CD4-positive, alpha-beta T cell (primary cell): Measurements from ENCODE around the gene U2AF2. TPM values are rescaled to one million over a fixed set of nuclear protein-coding genes. Genes with fewer than 3 reads are reported as not detected.

Source experiments
- ATAC-seq: fragments of 200-7000 bp; cut with Tn5 transposase; one replicate; pipeline ENCODE4 v1.10.0; 2022; ENCODE audit warnings: mild to moderate bottlenecking; ENCODE audit not compliant: poor library complexity
- CTCF ChIA-PET: fragments of 350-600 bp; sonication (Branson Sonifier 250); formaldehyde crosslinking; loops from one replicate; lab custom pipeline; 2021; ENCODE audit warnings: antibody characterized with exemption, inconsistent platforms; lab: Charles Lee
- POLR2A ChIA-PET: fragments of 350-600 bp; sonication (Branson Sonifier 250); formaldehyde crosslinking; loops from one replicate; lab custom pipeline; 2021; ENCODE audit warnings: antibody characterized with exemption, inconsistent platforms; lab: Charles Lee
- DNase-seq, 14 experiments: peaks; one replicate each; pipeline ENCODE4 v3.0.0-alpha.2; 2013 to 2020; ENCODE audit warnings: mixed read lengths in 2 of 14
- H3K27ac ChIP-seq, 2 donors: one replicate each; pipeline versions ENCODE4 v1.5.1 to v1.7.0; 2013; ENCODE audit warnings: low read length in 2 of 2, low read depth in 1 of 2, mild to moderate bottlenecking in 1 of 2
- H3K27me3 ChIP-seq, 2 experiments: 1 replicate in 1 of 2; 2 replicates in 1 of 2; pipeline versions ENCODE4 v1.6.1 to v1.7.0; 2013; ENCODE audit warnings: low read length in 2 of 2, control low read depth in 1 of 2, mild to moderate bottlenecking in 1 of 2, moderate library complexity in 1 of 2; ENCODE audit not compliant: insufficient read depth in 2 of 2, control insufficient read depth in 1 of 2
- H3K36me3 ChIP-seq: one replicate; pipeline ENCODE4 v1.6.1; 2013; ENCODE audit warnings: low read length, control low read depth; ENCODE audit not compliant: insufficient read depth
- H3K4me1 ChIP-seq: one replicate; pipeline ENCODE4 v1.6.1; 2013; ENCODE audit warnings: low read length, control low read depth; ENCODE audit not compliant: insufficient read depth
- H3K4me3 ChIP-seq: one replicate; pipeline ENCODE4 v1.5.1; 2013; ENCODE audit warnings: mild to moderate bottlenecking, low read length, moderate library complexity
- H3K9me3 ChIP-seq, 2 experiments: 1 replicate in 1 of 2; 2 replicates in 1 of 2; pipeline versions ENCODE4 v1.6.1 to v1.7.0; 2013; ENCODE audit warnings: low read length in 2 of 2, mild to moderate bottlenecking in 2 of 2, control low read depth in 1 of 2, moderate library complexity in 1 of 2; ENCODE audit not compliant: control insufficient read depth in 1 of 2, insufficient read depth in 1 of 2
- H3K27ac Mint-ChIP-seq: one replicate; pipeline ENCODE4 v1.8.0; 2020; ENCODE audit warnings: mixed read lengths
- H3K27me3 Mint-ChIP-seq: one replicate; pipeline ENCODE4 v1.8.0; 2021; ENCODE audit warnings: mixed read lengths
- H3K36me3 Mint-ChIP-seq: one replicate; pipeline ENCODE4 v1.8.0; 2021; ENCODE audit warnings: low read depth, mixed read lengths
- H3K4me1 Mint-ChIP-seq: one replicate; pipeline ENCODE4 v1.8.0; 2021; ENCODE audit warnings: low read depth, mixed read lengths
- H3K4me3 Mint-ChIP-seq: one replicate; pipeline ENCODE4 v1.8.0; 2020; ENCODE audit warnings: mild to moderate bottlenecking, mixed read lengths
- H3K9me3 Mint-ChIP-seq: one replicate; pipeline ENCODE4 v1.8.0; 2020; ENCODE audit warnings: mixed read lengths
- intact Hi-C, 2 experiments: fragments of 100-400 bp; cut with DNase I in 1 of 2; cut with micrococcal nuclease in 1 of 2; formaldehyde crosslinking; loops; one replicate each; pipeline versions ENCODE4 v1.15.1 to v1.9.0; 2023 to 2025; cut with DNase I, micrococcal nuclease
- total RNA-seq, 174 experiments: library from RNA in 2 of 174; stranded (reverse) in 2 of 174; gene quantifications; one replicate each; pipeline ENCODE4 v1.2.3 and lab custom pipeline; 2021 to 2026
- TF ChIP-seq, protein P1 (sequence below): fragments of 200-600 bp; IDR thresholded peaks from one replicate; pipeline ENCODE4 v1.8.0; 2022; ENCODE audit warnings: antibody characterized with exemption, mild to moderate bottlenecking

The U2AF2 gene
- total RNA-seq, 2 experiments from 2014 or later = 209 to 212 TPM

DNA sequence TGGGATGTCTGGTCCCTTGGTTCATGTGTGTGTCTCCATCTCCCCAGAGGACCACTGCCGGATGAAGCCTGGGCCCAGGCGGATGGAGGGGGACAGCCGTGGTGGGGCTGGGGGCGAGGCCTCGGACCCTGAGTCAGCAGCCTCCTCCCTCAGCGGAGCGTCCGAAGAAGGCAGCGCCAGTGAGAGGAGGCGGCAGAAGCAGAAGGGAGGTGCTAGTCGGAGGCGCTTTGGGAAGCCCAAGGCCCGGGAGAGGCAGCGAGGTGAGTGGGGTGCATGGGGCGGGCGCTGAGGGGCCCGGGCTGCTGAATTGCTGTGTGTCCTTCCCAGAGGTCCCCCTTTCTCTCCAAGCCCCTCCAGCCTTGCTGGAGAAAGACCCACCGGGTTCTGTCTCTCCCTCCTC lies 3.6 kb upstream of the U2AF2 start:
- no peaks in the 10 kb centered on the region for H3K9me3 Mint-ChIP-seq
- no peaks in the 10 kb centered on the region for H3K27me3 Mint-ChIP-seq
- peaks cover 31% of the 10 kb centered on the region for H3K4me1 Mint-ChIP-seq
- no peak for DNase-seq
- peaks cover under 1% of the 10 kb centered on the region for H3K36me3 ChIP-seq
- ChIA-PET CTCF (no interaction called here), POLR2A (no interaction called here)
- H3K4me3 Mint-ChIP-seq = peak overlapping the region; percentile 71
- H3K27me3 ChIP-seq = no peaks in the 10 kb centered on the region
- H3K9me3 ChIP-seq = no peaks in the 10 kb centered on the region
- H3K36me3 Mint-ChIP-seq = peaks cover 26% of the 10 kb centered on the region
- TF ChIP-seq, protein P1, sequence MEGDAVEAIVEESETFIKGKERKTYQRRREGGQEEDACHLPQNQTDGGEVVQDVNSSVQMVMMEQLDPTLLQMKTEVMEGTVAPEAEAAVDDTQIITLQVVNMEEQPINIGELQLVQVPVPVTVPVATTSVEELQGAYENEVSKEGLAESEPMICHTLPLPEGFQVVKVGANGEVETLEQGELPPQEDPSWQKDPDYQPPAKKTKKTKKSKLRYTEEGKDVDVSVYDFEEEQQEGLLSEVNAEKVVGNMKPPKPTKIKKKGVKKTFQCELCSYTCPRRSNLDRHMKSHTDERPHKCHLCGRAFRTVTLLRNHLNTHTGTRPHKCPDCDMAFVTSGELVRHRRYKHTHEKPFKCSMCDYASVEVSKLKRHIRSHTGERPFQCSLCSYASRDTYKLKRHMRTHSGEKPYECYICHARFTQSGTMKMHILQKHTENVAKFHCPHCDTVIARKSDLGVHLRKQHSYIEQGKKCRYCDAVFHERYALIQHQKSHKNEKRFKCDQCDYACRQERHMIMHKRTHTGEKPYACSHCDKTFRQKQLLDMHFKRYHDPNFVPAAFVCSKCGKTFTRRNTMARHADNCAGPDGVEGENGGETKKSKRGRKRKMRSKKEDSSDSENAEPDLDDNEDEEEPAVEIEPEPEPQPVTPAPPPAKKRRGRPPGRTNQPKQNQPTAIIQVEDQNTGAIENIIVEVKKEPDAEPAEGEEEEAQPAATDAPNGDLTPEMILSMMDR = no peak
- no peak for ATAC-seq
- no peak overlapping the region for H3K27ac ChIP-seq
- peak overlapping the region; percentile 36 for H3K27ac Mint-ChIP-seq
- no peak overlapping the region for H3K4me3 ChIP-seq
- peaks cover 37% of the 10 kb centered on the region for H3K4me1 ChIP-seq
- intact Hi-C loops = loop anchor here in 1 of 2 experiments (10.0 kb wide), 1 partner anchor 1456 kb away; the partner anchor contains the start of gene TSEN34

DNA sequence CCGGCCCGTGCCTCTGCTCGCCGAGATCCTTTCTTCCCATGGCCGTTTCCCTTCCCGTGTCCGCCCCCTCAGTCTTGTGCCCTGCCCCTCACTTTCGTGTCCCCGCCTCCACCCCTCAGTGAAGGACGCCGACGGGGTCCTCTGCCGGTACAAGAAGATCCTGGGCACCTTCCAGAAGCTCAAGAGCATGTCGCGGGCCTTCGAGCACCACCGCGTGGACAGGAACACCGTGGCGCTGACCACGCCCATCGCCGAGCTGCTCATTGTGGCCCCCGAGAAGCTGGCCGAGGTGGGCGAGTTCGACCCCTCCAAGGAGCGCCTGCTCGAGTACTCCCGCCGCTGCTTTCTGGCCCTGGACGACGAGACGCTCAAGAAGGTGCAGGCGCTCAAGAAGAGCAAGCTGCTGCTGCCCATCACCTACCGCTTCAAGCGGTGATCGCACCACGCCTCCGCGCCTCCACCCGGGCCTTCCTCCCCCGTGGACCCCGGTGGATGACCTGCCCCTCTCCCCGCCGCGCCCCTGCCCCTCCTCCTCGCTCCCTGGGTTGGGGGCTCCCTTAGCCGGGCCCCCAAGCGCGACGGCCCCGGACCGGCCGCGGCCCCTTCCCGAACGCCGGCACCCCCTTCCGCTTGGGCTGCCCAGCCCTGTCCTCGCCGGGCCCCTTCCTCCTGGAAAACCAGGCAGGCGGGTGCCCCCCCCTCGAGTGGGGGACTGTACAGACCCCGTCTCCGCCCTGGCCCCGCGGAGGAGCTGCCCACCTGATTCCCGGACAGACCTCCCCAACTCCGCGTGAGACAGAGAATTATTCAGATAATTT lies 2.3 kb upstream of the U2AF2 start:
- ChIA-PET CTCF (interaction anchor here (0.6 to 2.5 kb wide), 8 partner anchors 10 to 1531 kb away, joined by 3 to 29 read pairs (median 5); partner anchors contain the start of gene ZNF581), POLR2A (interaction anchor here (0.6 to 3.9 kb wide), 4 partner anchors 9 to 53 kb away, joined by 3 to 43 read pairs (median 22); partner anchors contain the start of genes FIZ1, ZNF524 and ZNF581)
- H3K4me3 ChIP-seq = no peak overlapping the region
- peaks cover 38% of the 10 kb centered on the region for H3K4me1 Mint-ChIP-seq
- H3K4me1 ChIP-seq = peaks cover 43% of the 10 kb centered on the region
- H3K9me3 Mint-ChIP-seq = no peaks in the 10 kb centered on the region
- H3K27ac Mint-ChIP-seq = no peak overlapping the region
- H3K36me3 Mint-ChIP-seq = peaks cover 27% of the 10 kb centered on the region
- intact Hi-C loops = loop anchor here in 1 of 2 experiments (1.0 to 10.0 kb wide), 2 partner anchors 20 to 1458 kb away; partner anchors contain the start of gene TSEN34
- H3K9me3 ChIP-seq = no peaks in the 10 kb centered on the region
- no peak overlapping the region for H3K27ac ChIP-seq
- DNase-seq (peak in 1 of 14 experiments; percentile 69), ATAC-seq (no peak)
- TF ChIP-seq, protein P1 = no peak
- peak overlapping the region; percentile 38 for H3K4me3 Mint-ChIP-seq
- no peaks in the 10 kb centered on the region for H3K27me3 ChIP-seq
- no peaks in the 10 kb centered on the region for H3K27me3 Mint-ChIP-seq
- H3K36me3 ChIP-seq = peaks cover 4% of the 10 kb centered on the region

DNA sequence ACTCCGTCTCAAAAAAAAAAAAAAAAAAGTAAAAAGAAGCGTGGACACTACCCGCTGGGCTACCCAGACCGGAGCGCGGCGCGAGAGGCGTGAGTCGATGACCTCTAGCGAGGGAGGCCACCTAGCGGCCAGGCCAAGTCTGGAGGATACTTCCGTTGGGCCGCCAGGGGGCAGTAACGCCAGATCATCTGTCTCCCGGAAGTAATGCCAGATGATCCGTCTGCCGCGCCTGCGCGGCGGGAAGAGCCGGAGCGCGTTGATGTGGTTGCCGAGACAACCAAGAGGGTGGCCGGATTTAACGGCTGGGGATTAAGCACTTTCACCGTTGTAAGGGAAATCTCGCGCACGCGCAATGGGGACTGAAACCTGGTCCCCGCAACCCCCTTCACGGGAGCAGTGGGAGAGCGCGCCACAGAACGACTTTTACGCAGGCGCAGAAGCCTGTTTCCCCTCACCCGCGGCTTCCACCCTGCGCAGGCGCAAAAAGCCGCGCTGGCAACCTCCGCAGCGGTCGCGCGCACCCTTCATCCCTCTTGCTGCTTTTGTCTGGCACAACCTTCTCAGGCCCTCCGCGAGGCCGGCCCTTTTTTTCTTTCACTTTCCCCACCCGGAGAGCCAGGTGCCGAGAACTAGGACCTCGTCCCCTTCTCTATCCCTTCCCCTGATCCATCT lies 1.0 kb upstream of the U2AF2 start:
- ChIA-PET CTCF (interaction anchor here (0.7 to 2.5 kb wide), 11 partner anchors 10 to 315 kb away, joined by 3 to 29 read pairs (median 5); partner anchors contain the start of genes FIZ1, ZNF581 and ZNF865), POLR2A (interaction anchor here (0.6 to 3.9 kb wide), 37 partner anchors 8 to 1538 kb away, joined by 3 to 43 read pairs (median 4); partner anchors contain the start of genes CNOT3, FIZ1, HSPBP1 and KMT5C)
- TF ChIP-seq, protein P1 = peak; percentile 100
- peak overlapping the region; percentile 94 for H3K4me3 Mint-ChIP-seq
- H3K36me3 ChIP-seq = peaks cover 7% of the 10 kb centered on the region
- H3K9me3 ChIP-seq = no peaks in the 10 kb centered on the region
- H3K4me3 ChIP-seq = peak overlapping the region; percentile 70
- peaks cover 46% of the 10 kb centered on the region for H3K4me1 ChIP-seq
- DNase-seq = peak; percentile 98 to 100 (median 99)
- peak; percentile 54 for ATAC-seq
- H3K27me3 ChIP-seq = no peaks in the 10 kb centered on the region
- H3K9me3 Mint-ChIP-seq = no peaks in the 10 kb centered on the region
- peaks cover 32% of the 10 kb centered on the region for H3K36me3 Mint-ChIP-seq
- H3K4me1 Mint-ChIP-seq = peaks cover 43% of the 10 kb centered on the region
- intact Hi-C loops = loop anchor here (1.0 to 10.0 kb wide), 3 partner anchors 21 to 1459 kb away; partner anchors contain the start of genes FIZ1 (in 2 of the 2) and TSEN34 (in 1 of the 2)
- H3K27ac Mint-ChIP-seq = peak overlapping the region; percentile 93
- H3K27me3 Mint-ChIP-seq = no peaks in the 10 kb centered on the region
- peak overlapping the region; percentile 96 to 100 for H3K27ac ChIP-seq
